ENCODE measurements around the gene RBM33.

DNA sequence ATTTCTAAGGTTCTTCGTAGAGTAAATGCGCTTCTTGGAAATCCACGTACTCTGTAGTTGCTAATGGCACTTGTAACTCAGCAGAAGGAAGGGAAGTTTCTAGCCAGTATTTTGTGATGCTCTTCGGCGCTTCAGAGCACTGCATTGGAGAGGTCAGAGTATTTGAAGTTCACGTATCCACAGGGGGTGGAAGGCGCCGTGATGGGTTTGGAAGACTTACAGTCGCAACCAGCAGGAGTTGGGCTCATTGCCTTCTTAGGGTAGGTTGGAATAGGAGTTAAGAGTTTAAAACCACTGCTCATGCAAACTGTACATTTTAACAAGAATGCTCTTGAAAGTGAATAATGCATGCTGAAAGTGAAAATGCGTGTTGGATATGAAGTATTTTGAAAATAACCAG is 118.7 kb downstream of the RBM33 start:
- TF ChIP-seq, protein P1, sequence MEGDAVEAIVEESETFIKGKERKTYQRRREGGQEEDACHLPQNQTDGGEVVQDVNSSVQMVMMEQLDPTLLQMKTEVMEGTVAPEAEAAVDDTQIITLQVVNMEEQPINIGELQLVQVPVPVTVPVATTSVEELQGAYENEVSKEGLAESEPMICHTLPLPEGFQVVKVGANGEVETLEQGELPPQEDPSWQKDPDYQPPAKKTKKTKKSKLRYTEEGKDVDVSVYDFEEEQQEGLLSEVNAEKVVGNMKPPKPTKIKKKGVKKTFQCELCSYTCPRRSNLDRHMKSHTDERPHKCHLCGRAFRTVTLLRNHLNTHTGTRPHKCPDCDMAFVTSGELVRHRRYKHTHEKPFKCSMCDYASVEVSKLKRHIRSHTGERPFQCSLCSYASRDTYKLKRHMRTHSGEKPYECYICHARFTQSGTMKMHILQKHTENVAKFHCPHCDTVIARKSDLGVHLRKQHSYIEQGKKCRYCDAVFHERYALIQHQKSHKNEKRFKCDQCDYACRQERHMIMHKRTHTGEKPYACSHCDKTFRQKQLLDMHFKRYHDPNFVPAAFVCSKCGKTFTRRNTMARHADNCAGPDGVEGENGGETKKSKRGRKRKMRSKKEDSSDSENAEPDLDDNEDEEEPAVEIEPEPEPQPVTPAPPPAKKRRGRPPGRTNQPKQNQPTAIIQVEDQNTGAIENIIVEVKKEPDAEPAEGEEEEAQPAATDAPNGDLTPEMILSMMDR (IDR thresholded peaks at IDR 0.05; ENCODE audit: low read length): no peak
- no peak for TF ChIP-seq EZH2 (optimal IDR thresholded peaks at IDR 0.05; ENCODE audit: low read depth, low read length)
- TF ChIP-seq EZH2phosphoT487 (IDR thresholded peaks at IDR 0.05; ENCODE audit: low read length): no peak
